SK-MEL-5 (cell line): Measurements from ENCODE around the gene GRAMD1A. TPM values are rescaled to one million over a fixed set of nuclear protein-coding genes. Genes with fewer than 3 reads are reported as not detected.
A peak's percentile ranks its signal among the peaks of the same experiment; 100 is the strongest.
"Not testable (repeated sequence)": the region's sequence is repeated elsewhere in the genome, so short reads cannot be mapped to it uniquely, and the experiment has no call there.

Experiments
- DNase-seq: peaks from one replicate; pipeline ENCODE4 v3.0.0-alpha.2; 2016; ENCODE audit warnings: low read depth, low spot score
- in situ Hi-C: cut with HindIII; loops from 2 replicates; pipeline ENCODE4 v1.10.0; 2016; ENCODE audit warnings: low sequenced_read_pairs, high pct_unique_total_duplicates, low pct_unique_long_range_greater_than_20kb
- polyA plus RNA-seq, 2 experiments: library from polyadenylated mRNA; depleted of rRNA; stranded (reverse); fragments of >200 nt; gene quantifications; 2 replicates each; pipeline ENCODE4 v1.2.3, GENCODE V29; 2015
- total RNA-seq: library from RNA; depleted of rRNA; stranded (reverse); fragments of >200 nt; shearing (Covaris generic); gene quantifications from 2 replicates; pipeline ENCODE4 v1.2.3, GENCODE V29; 2014; rRNA removed

GRAMD1A gene
- 18.8 and 20.6 TPM in 2 replicates for total RNA-seq
- polyA plus RNA-seq (2015; cell fraction: cytosol; rRNA removed): 80.2 and 93.1 TPM in 2 replicates
- polyA plus RNA-seq (2015; cell fraction: nucleus; rRNA removed): 71.9 and 92.5 TPM in 2 replicates

DNA sequence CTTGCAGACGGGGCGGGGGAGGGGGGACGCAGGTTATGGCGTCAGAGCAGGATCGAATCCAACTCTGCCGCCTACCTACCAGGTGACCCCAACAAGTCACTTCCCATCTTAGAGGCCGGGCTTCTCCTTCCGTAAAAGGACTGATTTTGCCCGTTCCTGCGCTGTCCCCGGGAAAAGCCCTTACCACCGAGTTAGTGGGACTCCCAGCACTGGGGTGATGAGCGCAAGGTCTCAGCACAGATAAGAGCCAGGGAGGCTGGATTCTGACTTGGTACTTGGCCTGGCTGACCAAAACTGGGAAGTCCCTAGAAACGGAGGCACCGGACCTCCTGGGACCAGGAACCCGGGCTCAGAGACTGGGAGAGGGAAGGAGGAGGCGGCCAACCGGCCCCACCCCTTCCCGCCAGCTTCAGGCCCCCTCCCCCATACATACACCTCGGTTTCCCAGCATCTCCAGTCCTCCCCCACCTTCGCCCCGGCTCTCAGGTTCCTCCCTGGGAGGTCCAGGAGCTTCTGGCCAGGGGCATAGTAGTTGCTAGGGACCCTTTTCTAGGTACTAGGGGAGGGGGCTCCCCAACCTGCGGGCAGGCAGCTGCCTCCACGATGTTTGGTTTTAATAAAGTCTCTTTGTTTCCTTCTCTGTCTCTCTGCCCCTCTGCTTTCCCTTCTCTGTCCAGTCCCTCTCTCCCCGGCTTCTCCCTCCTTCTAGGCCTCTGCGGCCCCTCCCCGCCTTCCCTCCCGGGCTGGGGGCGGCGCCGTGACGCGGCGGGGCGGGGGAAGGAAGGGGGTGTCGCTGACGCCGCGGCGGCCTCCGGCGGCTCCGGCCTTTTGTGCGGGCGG lies at the start of gene GRAMD1A:
GRAMD1A (plus strand) TSS at position 826 of the 840 bp plus-strand sequence. CDS start 156 bp downstream, outside the sequence.
- peak; percentile 68 for DNase-seq
- in situ Hi-C loops: no loop called here

GRCh38 chr19:34953092-34953491 lies 47.0 kb upstream of the GRAMD1A start:
- in situ Hi-C loops: no loop called here
- no peak for DNase-seq

- in situ Hi-C loops: no loop called here
- no peak for DNase-seq
Measured at GRCh38 chr19:34957830-34958751, 42.0 kb upstream of the GRAMD1A start.

- DNase-seq: no peak
- in situ Hi-C loops: no loop called here
Measured at GRCh38 chr19:34959021-34959420, 41.1 kb upstream of the GRAMD1A start.

- in situ Hi-C loops: no loop called here
- no peak for DNase-seq
Measured at GRCh38 chr19:34960103-34960805, 39.9 kb upstream of the GRAMD1A start.

- no peak for DNase-seq
- in situ Hi-C loops: no loop called here
Measured at GRCh38 chr19:34960940-34961679, 39.0 kb upstream of the GRAMD1A start.

- no peak for DNase-seq
- in situ Hi-C loops: no loop called here
Measured at GRCh38 chr19:34961775-34962686, 38.1 kb upstream of the GRAMD1A start.

DNA sequence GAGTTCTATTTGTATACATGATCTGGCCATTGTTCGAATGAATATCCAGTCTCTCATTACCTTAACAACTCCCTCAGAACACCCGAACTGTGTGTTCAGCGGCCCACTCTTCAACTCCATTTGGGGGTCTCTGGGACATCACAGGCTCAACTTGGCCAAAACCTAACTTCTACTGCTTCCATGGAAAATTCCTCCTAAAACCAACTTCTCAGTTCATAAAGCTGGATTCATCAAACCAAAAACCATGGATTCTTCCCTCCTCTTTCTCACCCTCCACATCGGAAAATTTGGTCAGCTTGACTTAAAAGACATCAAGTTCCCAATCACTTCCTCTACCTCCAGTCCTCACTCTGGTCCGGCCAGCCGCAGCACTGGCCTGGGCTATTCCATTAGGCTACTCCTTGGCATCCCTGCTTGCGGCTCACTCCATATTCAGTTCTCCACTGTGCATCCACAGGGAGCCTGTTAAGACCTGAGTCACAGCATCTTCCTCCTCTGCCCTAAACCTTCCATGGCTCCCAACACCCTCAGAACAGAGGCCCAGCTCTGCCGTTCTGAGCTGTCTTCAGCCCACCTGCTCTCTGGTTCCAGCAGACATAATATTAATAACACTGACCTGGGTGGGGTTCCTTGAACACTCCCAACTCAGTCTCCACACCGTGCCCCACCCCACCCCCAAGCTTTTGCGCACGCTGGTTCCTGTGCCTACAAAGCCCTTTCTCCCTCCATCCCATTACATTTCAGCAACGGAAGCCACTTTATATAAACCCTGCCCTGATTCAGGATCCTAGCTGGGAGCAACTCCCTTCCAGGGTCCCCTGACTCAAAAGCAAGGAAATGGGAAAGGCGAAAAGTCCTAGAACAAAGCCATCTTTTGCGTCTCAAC lies 37.2 kb upstream of the GRAMD1A start:
- in situ Hi-C loops: no loop called here
- no peak for DNase-seq

GRCh38 chr19:34963573-34964406 lies 36.3 kb upstream of the GRAMD1A start, which contains the start of gene ZNF792:
Gene ZNF792 (minus strand): TSS chr19:34964229. CDS start chr19:34963662, 567 bp downstream.
- peak; percentile 42 for DNase-seq
- in situ Hi-C loops: no loop called here

- in situ Hi-C loops: no loop called here
- no peak for DNase-seq
Measured at GRCh38 chr19:34964598-34964997, 35.5 kb upstream of the GRAMD1A start.

DNA sequence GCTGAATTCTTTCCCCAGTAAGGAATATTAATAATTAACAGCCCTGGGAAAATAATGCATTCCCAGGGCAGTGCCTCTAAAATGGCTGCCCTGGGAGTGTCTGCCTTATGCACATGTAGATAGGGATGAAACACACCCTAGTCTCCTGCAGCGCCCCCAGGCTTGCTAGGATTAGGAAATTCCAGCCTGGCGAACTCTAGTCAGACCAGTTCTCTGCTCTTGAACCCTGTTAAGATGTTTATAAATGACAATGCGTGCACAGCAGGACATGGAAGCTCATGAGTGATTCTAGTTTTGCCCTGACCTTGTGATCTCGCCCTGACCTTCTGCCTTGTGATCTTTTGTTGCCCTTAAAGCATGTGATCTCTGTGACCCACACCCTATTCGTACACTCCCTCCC lies 34.6 kb upstream of the GRAMD1A start:
- DNase-seq, in situ Hi-C loops: not testable (repeated sequence)

- DNase-seq: no peak
Measured at GRCh38 chr19:34967551-34967950, 32.6 kb upstream of the GRAMD1A start.

DNA sequence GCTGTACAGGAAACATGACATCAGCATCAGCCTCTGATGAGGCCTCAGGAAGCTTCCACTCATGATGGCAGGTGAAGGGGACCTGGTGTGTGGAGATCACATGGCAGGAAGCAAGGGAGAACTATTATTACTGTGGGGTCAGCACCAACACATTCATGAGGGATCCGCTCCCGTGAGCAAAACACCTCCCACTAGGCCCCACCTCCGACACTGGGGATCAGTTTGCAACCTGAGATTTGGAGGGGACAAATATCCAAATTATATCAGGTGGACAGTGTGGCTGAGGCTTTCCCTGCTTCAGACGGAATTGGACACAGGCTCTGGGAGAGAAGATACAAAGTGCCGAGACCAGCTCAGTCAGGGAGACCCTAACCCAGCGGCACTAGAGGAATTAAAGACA lies 30.4 kb upstream of the GRAMD1A start:
- DNase-seq: no peak
- in situ Hi-C loops: no loop called here

More at GRCh38 chr19:34967551-34967950, 32.6 kb upstream of the GRAMD1A start:
- in situ Hi-C loops: no loop called here

DNA sequence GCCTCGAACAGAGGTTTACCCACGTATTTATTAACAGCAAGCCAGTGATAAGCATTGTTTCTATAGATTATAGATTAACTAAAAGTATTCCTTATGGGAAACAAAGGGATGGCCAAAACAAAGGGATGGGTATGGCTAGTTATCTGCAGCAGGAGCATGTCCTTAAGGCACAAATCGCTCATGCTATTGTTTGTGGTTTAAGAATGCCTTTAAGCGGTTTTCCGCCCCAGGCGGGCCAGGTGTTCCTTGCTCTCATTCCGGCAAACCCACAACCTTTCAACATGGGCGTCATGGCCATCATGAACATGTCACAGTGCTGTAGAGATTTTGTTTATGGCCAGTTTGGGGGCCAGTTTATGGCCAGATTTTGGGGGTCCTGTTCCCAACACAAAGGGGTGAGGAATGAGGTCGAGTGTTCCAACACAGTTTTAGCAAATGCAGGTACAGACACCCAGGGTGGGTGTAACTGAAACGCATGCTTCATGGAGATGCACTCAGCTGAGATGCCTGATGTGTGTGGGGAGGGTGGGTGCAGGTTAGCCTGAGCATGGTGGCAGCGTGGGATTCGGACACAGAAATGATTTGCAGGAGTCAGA lies 29.8 kb upstream of the GRAMD1A start:
- in situ Hi-C loops: not testable (repeated sequence)

More for the DNA sequence above, 29.8 kb upstream of the GRAMD1A start:
- not testable (repeated sequence) for DNase-seq
